Activated CD8-positive, alpha-beta memory T cell treated with anti-CD3 and anti-CD28 coated beads for 48 hours (primary cell): ENCODE data around the gene CCDC51.
A peak's percentile ranks its signal among the peaks of the same experiment; 100 is the strongest.
"Not testable (repeated sequence)": the region's sequence is repeated elsewhere in the genome, so short reads cannot be mapped to it uniquely, and the experiment has no call there.

ENCODE experiments used
- DNase-seq, 3 experiments: peaks; one replicate each; pipeline ENCODE4 v3.0.0-alpha.2; 2020; ENCODE audit warnings: low read depth in 2 of 3, low spot score in 2 of 3

Gene CCDC51

DNA sequence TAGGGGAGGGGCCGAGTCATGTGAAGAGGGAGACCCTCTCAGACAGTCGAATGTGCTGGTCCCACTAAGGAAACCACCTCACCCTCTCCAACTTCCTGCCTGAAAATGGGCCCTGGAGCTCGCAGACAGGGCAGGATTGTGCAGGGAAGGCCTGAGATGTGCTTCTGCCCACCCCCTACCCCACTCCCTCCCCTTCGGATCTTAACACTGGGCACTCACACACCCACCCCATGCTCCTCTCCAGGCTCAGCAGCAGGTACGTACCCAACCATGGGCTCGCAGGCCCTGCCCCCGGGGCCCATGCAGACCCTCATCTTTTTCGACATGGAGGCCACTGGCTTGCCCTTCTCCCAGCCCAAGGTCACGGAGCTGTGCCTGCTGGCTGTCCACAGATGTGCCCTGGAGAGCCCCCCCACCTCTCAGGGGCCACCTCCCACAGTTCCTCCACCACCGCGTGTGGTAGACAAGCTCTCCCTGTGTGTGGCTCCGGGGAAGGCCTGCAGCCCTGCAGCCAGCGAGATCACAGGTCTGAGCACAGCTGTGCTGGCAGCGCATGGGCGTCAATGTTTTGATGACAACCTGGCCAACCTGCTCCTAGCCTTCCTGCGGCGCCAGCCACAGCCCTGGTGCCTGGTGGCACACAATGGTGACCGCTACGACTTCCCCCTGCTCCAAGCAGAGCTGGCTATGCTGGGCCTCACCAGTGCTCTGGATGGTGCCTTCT, 26.6 kb upstream of the CCDC51 start:
- DNase-seq = no peak

DNA sequence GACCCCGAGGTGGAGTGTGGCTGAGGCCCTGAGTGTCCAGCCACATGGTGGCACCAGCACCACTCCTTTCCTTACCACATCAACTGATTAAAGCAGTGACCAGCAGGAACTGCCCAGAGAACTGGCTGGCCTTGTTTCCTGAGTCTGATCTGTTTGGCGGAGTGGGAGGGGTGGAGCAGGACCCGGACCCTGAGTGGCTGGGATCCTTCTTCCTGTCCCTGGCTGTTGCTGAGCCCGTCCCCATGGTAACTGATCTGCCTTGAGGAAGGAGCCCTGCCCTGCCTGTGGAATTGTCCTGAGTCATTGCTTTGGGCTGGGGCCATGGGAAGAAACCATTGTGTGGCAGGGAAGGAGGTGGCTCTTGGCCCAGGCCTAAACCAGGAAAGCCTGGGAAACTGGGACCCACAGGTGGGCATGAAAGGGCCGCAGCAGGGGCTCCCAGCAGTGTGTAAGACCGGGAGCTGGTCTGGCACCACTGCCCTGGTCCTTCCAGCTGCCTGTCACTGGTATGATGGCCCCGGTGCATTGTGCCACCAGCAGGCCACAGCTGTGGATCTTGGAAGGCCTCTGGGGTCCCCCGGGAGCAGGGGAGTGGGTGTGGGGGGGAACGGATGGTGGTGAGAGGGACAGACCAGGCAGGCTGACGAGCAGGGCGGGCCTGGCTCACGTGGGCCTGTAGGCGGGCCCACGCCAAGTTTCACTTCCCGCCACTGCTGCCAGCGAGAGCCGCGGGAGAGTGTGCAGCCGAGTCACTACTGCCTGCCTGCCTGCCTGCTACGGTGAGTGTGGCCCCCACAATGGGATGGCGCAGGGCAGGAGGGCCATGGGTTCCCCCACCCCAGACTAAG, 25.8 kb upstream of the CCDC51 start:
- DNase-seq = peak; percentile 52 to 70 (median 65)

DNA sequence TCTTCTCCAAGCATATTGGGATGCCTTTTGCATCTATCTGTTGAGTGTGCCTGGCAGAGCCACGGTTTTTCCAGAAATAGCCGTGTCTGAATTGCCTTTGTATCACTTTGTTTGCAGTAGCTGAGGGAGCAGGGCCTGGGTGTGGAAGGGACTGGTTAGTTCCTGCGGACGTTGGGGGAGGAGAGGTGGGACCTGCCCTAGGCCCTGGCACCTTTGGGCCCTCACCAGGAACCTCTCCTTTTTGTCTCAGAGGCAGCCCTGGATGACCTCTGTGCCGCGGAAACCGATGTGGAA, 25.3 kb upstream of the CCDC51 start:
- no peak for DNase-seq

DNA sequence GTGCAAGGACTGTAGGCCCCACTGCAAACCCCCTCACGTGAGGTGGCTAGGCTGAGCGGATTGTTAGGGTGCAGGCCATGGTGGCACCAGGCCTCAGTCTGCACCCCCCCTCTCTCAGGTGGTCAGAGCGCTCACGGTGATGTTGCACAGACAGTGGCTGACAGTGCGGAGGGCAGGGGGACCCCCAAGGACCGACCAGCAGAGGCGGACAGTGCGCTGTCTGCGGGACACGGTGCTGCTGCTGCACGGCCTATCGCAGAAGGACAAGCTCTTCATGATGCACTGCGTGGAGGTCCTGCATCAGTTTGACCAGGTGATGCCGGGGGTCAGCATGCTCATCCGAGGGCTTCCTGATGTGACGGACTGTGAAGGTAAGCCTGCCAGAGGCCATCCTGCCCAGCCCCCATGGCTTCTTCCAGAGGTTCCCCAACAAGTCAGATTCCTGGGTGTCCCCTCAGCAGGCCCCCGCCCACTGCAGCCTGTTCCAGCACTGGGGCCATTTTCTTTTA, 24.8 kb upstream of the CCDC51 start:
- DNase-seq = no peak

DNA sequence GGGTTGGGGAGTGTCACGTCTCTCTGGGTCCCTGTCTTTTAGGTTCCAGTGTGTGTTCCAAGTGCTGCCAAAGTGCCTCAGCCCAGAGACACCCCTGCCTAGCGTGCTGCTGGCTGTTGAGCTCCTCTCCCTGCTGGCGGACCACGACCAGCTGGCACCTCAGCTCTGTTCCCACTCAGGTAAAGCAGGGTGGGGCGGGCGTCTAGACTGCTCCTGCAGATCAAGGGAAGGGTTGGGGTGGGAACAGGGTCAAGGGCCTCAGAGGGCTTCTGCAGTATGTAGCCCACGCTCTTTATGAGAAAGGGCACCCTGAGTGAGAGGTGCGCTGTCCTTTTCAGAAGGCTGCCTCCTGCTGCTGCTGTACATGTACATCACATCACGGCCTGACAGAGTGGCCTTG, 23.8 kb upstream of the CCDC51 start:
- no peak for DNase-seq

DNA sequence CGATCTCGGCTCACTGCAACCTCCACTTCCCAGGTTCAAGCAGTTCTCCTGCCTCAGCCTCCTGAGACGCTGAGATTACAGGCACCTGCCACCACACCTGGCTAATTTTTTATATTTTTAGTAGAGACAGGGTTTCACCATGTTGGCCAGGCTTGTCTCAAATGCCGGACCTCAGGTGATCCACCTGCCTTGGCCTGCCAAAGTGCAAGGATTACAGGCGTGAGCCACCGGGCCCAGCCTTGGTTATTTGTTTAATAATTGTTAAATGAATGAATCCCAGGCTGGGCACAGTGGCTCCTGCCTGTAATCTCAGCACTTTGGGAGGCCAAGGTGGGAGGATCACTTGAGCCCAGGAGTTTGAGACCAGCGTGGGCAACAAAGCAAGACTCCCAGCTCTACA, 21.8 kb upstream of the CCDC51 start:
- not testable (repeated sequence) for DNase-seq

DNA sequence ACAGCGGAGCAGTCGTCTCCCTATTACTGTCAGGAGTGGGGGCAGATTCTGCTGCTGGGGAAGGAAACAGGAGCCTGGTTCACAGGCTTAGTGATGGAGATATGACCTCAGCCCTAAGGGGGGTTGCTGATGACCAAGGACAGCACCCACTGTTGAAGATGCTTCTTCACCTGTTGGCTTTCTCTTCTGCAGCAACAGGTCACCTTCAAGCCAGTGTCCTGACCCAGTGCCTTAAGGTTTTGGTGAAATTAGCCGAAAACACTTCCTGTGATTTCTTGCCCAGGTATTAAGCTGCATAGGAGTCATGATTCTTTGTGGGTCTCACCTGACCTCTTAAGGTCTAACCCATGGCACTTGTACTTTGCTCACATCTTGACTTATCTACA, 20.6 kb upstream of the CCDC51 start:
- DNase-seq = no peak

DNA sequence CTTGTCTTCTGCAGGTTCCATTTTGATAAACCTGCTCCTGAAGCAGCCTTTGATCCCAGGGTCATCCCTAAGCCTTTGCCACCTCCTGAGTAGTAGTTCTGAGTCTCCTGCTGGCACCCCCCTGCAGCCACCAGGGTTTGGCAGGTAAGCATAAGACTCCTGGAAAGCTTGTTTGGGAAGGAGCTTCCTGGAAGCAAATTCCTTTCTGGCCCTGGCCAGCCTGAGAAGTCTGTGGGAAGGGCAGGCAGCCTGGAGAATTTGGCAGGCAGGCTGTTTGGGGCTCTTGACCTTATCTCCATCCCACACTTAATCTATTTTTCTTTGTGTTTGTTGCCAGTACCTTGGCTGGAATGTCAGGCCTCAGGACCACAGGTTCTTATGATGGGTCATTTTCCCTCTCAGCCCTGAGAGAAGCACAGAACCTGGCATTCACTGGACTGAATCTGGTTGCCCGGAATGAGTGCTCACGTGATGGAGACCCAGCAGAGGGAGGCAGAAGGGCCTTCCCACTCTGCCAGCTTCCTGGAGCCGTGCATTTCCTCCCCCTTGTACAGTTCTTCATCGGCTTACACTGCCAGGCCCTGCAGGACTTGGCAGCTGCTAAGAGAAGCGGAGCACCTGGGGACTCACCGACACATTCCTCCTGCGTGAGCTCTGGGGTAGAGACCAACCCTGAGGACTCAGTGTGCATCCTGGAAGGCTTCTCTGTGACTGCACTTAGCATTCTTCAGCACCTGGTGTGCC, 20.0 kb upstream of the CCDC51 start:
- no peak for DNase-seq

DNA sequence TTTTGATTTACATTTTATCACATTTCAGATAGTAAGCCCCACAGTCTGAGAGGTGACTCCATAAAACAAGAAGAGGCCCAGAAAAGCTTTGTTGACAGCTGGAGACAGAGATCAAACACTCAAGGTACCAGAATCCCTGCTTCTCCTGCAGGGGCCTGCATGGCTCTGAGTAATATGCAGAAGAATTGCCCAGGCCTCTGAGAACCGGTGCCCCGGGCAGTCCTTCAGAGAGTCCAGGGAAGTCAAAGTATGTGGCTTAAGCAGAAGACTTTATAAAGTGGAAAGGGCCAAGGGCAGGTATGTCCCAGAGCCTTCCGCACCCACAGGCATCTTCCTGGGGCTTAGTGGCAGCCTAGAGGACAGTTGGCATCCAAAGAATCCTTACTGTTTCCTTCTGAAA, 19.4 kb upstream of the CCDC51 start:
- DNase-seq = no peak

DNA sequence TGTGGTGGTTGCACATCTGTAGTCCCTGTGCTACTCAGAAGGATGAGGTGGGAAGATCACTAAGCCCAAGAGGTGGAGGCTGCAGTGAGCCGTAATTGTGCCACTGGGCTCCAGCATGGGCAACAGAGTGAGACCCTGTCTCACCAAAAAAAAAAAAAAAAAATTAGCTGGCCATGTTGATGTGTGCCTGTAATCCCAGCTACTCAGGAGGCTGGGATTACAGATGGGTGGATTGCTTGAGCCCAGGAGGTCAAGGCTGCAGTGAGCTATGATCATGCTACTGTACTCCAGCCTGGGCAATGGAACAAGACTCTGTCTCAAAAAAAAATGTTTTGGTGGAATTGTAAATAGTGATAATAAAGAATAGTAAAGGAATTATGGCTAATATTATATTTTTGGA, 16.5 kb upstream of the CCDC51 start:
- DNase-seq = no peak

DNA sequence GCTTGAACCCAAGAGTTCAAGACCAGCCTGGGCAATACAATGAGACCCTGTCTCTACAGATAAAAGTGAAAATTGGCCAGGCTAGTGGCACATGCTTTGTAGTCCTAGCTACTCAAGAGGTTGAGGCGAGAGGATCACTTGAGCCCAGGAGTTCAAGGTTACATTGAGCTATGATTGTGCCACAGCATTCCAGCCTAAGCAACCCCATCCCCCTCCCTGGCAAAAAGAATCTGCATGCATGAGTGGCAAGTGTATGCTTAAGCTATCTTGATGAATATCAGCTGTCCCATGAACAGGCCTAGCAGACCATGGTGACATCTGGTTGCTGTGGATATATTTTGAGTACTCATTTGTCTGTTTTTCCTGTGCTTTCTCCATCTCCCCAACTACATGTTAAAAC, 11.4 kb upstream of the CCDC51 start:
- no peak for DNase-seq

DNA sequence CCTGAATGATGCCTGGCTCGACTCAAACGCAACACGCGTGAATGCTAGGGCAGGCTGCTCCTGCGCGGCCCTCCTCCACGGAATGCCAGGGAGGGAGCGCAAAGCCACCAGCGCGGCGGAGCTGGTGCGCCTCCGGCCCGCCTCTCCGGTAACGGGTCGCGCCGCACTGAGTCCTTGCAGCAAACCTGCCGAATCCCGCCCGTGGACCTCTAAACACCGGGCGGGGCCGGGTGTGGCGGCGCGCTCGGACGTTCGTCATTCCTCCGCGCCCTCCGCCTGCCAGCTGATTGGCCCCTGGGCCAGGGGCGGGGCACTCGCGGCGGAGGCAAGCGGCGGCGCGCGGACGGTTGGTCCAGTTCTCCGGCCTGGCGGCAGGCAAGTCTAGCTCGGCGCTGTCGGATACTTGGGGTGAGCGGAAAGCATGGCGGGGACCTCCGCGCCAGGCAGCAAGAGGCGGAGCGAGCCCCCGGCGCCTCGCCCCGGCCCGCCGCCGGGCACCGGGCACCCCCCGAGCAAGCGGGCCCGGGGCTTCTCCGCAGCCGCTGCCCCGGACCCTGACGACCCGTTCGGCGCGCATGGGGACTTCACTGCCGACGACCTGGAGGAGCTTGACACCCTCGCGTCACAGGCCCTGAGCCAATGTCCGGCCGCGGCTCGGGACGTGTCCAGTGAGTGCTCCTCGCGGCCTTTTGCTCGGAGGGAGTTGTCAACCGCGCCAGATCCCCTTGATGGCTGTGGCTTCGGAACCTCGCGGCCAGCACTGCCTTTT, 6.7 kb upstream of the CCDC51 start, which contains the start of gene ATRIP:
Gene ATRIP (plus strand): TSS at position 313 of the 769 bp plus-strand sequence. CDS start 109 bp downstream, at position 422.
- DNase-seq = peak; percentile 77 to 89 (median 81)

DNA sequence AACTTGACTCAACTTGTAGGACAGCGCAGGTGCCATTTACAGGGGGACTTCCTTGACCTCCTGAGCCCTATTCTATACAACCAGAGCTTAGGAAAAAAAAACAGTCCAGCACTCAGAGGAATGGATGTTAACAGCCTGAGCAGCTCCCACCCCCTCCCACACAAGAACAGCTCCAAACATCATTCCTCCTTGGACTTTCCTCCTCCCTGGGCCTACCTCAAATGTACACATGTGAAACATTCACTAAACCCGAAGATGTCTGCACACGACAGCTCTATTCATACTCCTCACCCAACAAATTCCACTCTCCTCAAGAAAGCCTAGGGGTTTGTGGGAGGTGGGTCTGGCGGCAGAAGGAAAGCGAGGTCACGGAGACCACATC, 6.1 kb upstream of the CCDC51 start:
- DNase-seq = no peak

DNA sequence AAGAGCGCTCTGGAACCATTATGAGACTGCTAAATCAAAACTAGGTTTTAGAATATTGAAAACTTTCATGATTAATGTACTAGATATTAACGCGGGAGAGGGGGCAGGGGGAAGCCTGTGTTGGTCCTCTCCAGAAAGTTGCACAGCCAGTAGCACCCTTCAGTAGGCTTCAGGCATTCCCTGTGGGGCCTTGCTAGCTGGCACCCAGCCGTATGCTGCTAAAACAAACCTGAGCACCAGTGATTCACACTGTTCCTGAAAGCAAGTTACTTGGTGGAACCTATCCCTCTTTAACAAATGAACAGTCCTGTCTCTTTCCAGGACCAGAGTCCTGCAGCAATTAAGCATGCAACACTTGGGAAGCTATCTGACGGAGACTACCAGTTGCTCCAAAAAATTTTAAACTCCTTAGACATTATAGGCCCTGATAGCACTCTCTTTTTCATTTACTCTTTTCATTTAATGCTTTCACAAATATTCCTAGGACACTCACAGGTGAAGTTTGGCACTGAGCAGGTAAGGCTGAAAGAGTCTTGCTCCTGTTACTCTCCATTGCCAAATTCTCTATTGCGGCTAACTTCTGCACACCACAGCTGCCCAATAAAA, 5.5 kb upstream of the CCDC51 start:
- no peak for DNase-seq

DNA sequence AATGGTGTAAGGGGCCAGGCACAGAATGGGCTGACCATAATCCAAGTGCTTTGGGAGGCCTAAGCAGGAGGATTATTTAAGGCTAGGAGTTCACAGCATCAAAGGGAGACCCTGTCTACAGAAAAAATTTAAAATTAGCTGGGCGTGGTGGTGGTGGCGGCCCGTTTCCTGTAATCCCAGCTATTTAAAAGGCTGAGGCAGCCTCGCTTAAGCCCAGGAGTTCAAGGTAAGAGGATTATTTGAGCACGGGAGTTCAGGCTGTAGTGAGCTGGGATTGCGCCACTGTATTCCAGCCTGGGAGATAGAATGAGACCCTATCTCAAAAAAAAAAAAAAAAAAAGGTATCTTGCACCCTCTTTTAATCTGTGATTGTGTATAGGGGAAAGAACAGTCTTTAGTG, 2.0 kb upstream of the CCDC51 start:
- no peak for DNase-seq

DNA sequence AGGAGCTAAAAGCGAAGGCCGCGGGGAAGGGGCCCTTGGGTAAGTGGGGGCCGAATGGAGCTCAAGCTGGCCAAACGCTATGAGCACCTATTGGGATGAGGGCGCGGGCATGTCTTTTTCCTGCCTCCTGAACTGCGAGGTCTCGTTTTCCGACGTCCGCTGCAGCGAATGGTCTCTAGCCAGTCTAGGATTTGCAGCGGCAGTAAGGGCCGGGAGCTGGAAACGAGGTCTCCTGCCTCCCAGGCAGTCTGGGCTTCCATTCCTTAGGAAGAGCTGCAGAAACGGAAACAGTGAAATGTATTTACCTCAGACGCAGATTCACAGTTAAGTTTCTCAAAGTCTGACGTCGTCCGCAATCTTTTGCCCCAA, 655 bp upstream of the CCDC51 start:
- DNase-seq = no peak

DNA sequence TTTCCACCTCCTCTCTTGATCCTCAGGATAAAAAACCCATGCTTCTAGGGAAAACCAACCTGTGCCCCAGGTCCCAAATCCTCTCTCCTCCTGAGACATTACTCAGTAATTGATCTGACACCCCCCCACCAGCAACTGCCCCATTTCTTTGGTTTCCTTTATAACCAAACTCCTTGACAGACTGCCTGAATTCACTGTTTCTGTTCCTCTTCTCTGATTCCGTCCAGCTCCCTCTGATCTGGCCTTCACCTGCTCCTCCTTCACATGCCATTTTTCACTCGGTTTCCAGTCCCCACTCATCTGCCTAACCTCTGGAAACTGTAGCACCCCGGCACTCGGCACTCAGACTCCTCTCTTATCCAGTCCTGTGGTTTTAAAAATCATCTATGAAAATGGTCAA, 2.1 kb downstream of the CCDC51 start:
- DNase-seq = no peak

DNA sequence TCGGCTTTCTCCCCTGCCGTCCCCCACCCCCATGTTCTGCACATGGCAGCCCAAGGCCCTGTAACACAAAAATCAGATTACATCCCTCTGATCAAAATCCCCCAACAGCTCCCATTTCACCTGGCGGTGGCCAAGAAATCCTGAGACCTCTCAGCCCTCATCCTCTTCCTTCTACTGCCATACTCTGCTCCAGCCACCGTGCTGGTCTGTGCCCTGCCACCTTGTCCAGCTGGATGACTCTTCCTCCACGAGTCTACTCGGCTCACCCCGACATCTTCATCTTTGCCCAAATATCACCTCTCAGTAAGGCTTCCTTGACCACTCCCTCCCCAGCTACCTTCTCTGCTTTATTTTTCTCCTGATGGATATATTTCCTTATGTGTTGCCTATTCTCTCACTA, 3.1 kb downstream of the CCDC51 start:
- DNase-seq = no peak

DNA sequence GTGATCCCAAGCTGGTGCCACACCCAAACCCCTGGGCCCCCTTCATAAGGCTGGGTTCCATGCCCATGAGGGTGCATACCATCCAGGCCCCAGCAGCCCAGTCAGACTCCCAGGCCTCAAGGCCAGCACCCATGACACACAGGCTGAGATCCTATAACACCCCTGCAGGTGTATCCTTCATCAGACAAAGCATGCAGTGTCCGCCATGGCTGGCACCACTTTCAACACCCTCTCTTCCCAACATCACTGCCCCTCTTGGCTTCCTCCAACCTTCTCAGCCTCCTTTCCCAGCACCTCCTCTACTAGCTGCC, 3.5 kb downstream of the CCDC51 start:
- DNase-seq = no peak

DNA sequence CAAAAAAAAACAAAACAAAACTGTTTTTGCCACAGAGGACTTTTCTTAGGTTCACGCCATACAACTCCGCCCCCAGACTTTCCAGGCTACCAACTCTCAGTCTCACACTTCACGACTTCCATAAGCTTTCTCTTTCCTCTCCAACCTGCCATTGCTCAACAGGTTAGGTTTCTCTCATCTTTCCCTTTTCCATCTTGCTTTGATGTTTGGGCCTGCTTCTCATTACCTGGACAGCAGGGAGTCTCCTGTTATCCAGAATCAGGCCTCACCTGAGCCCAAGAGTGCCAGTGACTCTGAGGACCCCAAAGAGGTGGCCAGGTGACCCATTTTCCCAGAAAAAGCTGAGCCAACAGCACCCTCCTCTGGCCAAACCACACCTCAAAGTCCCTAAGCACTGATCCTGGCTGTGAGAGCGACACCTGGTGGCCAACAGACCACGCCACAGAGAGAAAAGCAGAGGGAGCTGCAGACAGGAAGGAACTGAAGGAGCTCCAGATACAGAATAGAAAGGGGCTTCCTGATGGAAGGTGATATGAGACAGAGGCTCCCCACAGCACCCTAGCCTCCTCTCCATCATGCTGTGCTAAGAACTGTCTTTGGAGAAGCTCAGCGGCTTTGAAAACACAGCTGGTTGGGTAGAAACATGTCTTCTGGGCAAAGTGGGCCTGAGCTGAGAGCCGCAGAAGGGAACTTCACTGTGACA, 4.0 kb downstream of the CCDC51 start:
- DNase-seq = peak; percentile 57 to 69 (median 68)
